Suppressor macrophage treated with lipopolysaccharide for 1 hour (primary cell): ENCODE data around the gene CD180.

Experiments
- DNase-seq, 3 donors: peaks; one replicate each; pipeline ENCODE4 v3.0.0-alpha.2; 2020 to 2022

CD180 gene

GRCh38 chr5:67209141-67209771 lies 12.7 kb upstream of the CD180 start:
- DNase-seq, result peak; percentile 80 to 86 (median 82)

- no peak for DNase-seq
Measured at GRCh38 chr5:67208403-67208802, 11.8 kb upstream of the CD180 start.

GRCh38 chr5:67206929-67207328 lies 10.3 kb upstream of the CD180 start:
- peak; percentile 19 to 56 (median 31) for DNase-seq

- DNase-seq, result no peak
Measured at GRCh38 chr5:67206461-67206860, 9.9 kb upstream of the CD180 start.

GRCh38 chr5:67205981-67206380 lies 9.4 kb upstream of the CD180 start:
- no peak for DNase-seq

- DNase-seq, result no peak
Measured at GRCh38 chr5:67204821-67205220, 8.2 kb upstream of the CD180 start.

- no peak for DNase-seq
Measured at GRCh38 chr5:67203701-67204074, 7.1 kb upstream of the CD180 start.

GRCh38 chr5:67202828-67203227 lies 6.2 kb upstream of the CD180 start:
- DNase-seq, result peak; percentile 77 to 90 (median 89)

GRCh38 chr5:67201897-67202549 lies 5.4 kb upstream of the CD180 start:
- DNase-seq, result no peak

GRCh38 chr5:67200809-67201562 lies 4.4 kb upstream of the CD180 start:
- no peak for DNase-seq

GRCh38 chr5:67199859-67200258 lies 3.3 kb upstream of the CD180 start:
- DNase-seq, result no peak

- DNase-seq, result no peak
Measured at GRCh38 chr5:67198917-67199316, 2.3 kb upstream of the CD180 start.

- DNase-seq, result no peak
Measured at GRCh38 chr5:67197536-67197935, 937 bp upstream of the CD180 start.

- DNase-seq, result no peak
Measured at GRCh38 chr5:67195406-67196275, 958 bp downstream of the CD180 start.

- DNase-seq, result peak in 2 of 3 donors; percentile 32 to 45
Measured at GRCh38 chr5:67194166-67194565, 2.4 kb downstream of the CD180 start.

- DNase-seq, result peak in 1 of 3 donors; percentile 35
Measured at GRCh38 chr5:67193439-67193807, 3.2 kb downstream of the CD180 start.

- peak; percentile 73 to 87 (median 83) for DNase-seq
Measured at GRCh38 chr5:67192719-67193438, 3.7 kb downstream of the CD180 start.

GRCh38 chr5:67190861-67191260 lies 5.7 kb downstream of the CD180 start:
- no peak for DNase-seq

GRCh38 chr5:67190410-67190809 lies 6.2 kb downstream of the CD180 start:
- DNase-seq, result no peak

- no peak for DNase-seq
Measured at GRCh38 chr5:67189931-67190330, 6.7 kb downstream of the CD180 start.

GRCh38 chr5:67189079-67189354 lies 7.6 kb downstream of the CD180 start:
- peak; percentile 56 to 68 (median 60) for DNase-seq

GRCh38 chr5:67188274-67189078 lies 8.1 kb downstream of the CD180 start:
- no peak for DNase-seq
